Mesenchymal stem cell (in vitro differentiated cells and primary cell): ENCODE results near the gene CDIP1.
A peak's percentile ranks its signal among the peaks of the same experiment; 100 is the strongest.

ENCODE experiments used
- DNase-seq: peaks from one replicate; pipeline ENCODE4 v3.0.0-alpha.2; 2013
- H2AFZ ChIP-seq: one replicate; pipeline ENCODE4 v1.6.1; 2013; ENCODE audit warnings: low read depth, mild to moderate bottlenecking, control low read depth, inconsistent platforms, low read length, moderate library complexity
- H2AK5ac ChIP-seq: 2 replicates; pipeline ENCODE4 v1.6.1; 2013; ENCODE audit warnings: low read length, moderate library complexity, mild to moderate bottlenecking, inconsistent platforms; ENCODE audit not compliant: severe bottlenecking
- H2BK120ac ChIP-seq: one replicate; pipeline ENCODE4 v1.6.1; 2013; ENCODE audit warnings: low read depth, mild to moderate bottlenecking, inconsistent platforms, low read length, moderate library complexity
- H2BK12ac ChIP-seq, 2 experiments: one replicate each; pipeline ENCODE4 v1.6.1; 2013; ENCODE audit warnings: inconsistent platforms in 2 of 2, low read length in 2 of 2, mild to moderate bottlenecking in 2 of 2, moderate library complexity in 2 of 2, control low read depth in 1 of 2
- H2BK15ac ChIP-seq: one replicate; pipeline ENCODE4 v1.6.1; 2013; ENCODE audit warnings: mild to moderate bottlenecking, low read depth, inconsistent platforms; ENCODE audit not compliant: poor library complexity, severe bottlenecking
- H2BK5ac ChIP-seq: 2 replicates; pipeline ENCODE4 v1.6.1; 2013; ENCODE audit warnings: low read depth, mild to moderate bottlenecking, low read length, control low read depth, inconsistent platforms; ENCODE audit not compliant: poor library complexity, severe bottlenecking
- H3K14ac ChIP-seq, 2 experiments: one replicate each; pipeline ENCODE4 v1.6.1; 2013; ENCODE audit warnings: inconsistent platforms in 2 of 2, low read length in 2 of 2, control low read depth in 1 of 2, mild to moderate bottlenecking in 1 of 2, moderate library complexity in 1 of 2
- H3K18ac ChIP-seq, 2 experiments: one replicate each; pipeline ENCODE4 v1.6.1; 2013; ENCODE audit warnings: inconsistent platforms in 2 of 2, low read length in 2 of 2, control low read depth in 1 of 2, low read depth in 1 of 2, mild to moderate bottlenecking in 1 of 2
- H3K23ac ChIP-seq, 2 experiments: one replicate each; pipeline ENCODE4 v1.6.1; 2013; ENCODE audit warnings: inconsistent platforms in 2 of 2, low read length in 2 of 2, mild to moderate bottlenecking in 2 of 2, moderate library complexity in 2 of 2, control low read depth in 1 of 2
- H3K27ac ChIP-seq: 2 replicates; pipeline ENCODE4 v1.5.1; 2013; ENCODE audit warnings: mild to moderate bottlenecking, moderate library complexity, low read length, control low read depth, inconsistent platforms; ENCODE audit not compliant: poor library complexity, severe bottlenecking
- H3K27me3 ChIP-seq, 2 experiments: 2 replicates each; pipeline versions ENCODE4 v1.6.1 to v1.7.0; 2013; ENCODE audit warnings: low read length in 2 of 2, mild to moderate bottlenecking in 2 of 2, moderate library complexity in 2 of 2, control low read depth in 1 of 2, inconsistent platforms in 1 of 2; ENCODE audit not compliant: control insufficient read depth in 1 of 2, insufficient read depth in 1 of 2
- H3K36me3 ChIP-seq, 2 experiments: 2 replicates each; pipeline versions ENCODE4 v1.6.1 to v1.7.0; 2013; ENCODE audit warnings: low read length in 2 of 2, control low read depth in 1 of 2, inconsistent platforms in 1 of 2, low read depth in 1 of 2, mild to moderate bottlenecking in 1 of 2; ENCODE audit not compliant: insufficient read depth in 2 of 2, control insufficient read depth in 1 of 2
- H3K4ac ChIP-seq, 2 experiments: one replicate each; pipeline ENCODE4 v1.6.1; 2013; ENCODE audit warnings: inconsistent platforms in 2 of 2, low read length in 2 of 2, mild to moderate bottlenecking in 2 of 2, moderate library complexity in 2 of 2, control low read depth in 1 of 2, low read depth in 1 of 2
- H3K4me1 ChIP-seq: 2 replicates; pipeline ENCODE4 v1.6.1; 2013; ENCODE audit warnings: low read depth, low read length, control low read depth; ENCODE audit not compliant: control insufficient read depth, insufficient read depth
- H3K4me2 ChIP-seq: 2 replicates; pipeline ENCODE4 v1.6.1; 2013; ENCODE audit warnings: low read length, mild to moderate bottlenecking, inconsistent platforms; ENCODE audit not compliant: poor library complexity, severe bottlenecking
- H3K4me3 ChIP-seq, 2 experiments: 2 replicates each; pipeline versions ENCODE4 v1.5.1 to v1.7.0; 2013; ENCODE audit warnings: low read length in 2 of 2, mild to moderate bottlenecking in 2 of 2, control low read depth in 1 of 2, low read depth in 1 of 2; ENCODE audit not compliant: insufficient read depth in 1 of 2
- H3K79me1 ChIP-seq: replicated peaks from 2 replicates; pipeline ENCODE4 v1.6.1; 2013; ENCODE audit warnings: mild to moderate bottlenecking, control low read depth, low read length, inconsistent platforms; ENCODE audit not compliant: poor library complexity, severe bottlenecking
- H3K9ac ChIP-seq: 2 replicates; pipeline ENCODE4 v1.7.0; 2013; ENCODE audit warnings: mild to moderate bottlenecking, low read length, moderate library complexity
- H3K9me3 ChIP-seq: 2 replicates; pipeline ENCODE4 v1.7.0; 2013; ENCODE audit warnings: mild to moderate bottlenecking, low read length; ENCODE audit not compliant: control insufficient read depth
- H4K8ac ChIP-seq: one replicate; pipeline ENCODE4 v1.6.1; 2013; ENCODE audit warnings: inconsistent platforms, mild to moderate bottlenecking, low read length, moderate library complexity
- H4K91ac ChIP-seq: one replicate; pipeline ENCODE4 v1.6.1; 2013; ENCODE audit warnings: mild to moderate bottlenecking, low read length, inconsistent platforms
- WGBS: methylation state at CpG from one replicate; pipeline ENCODE4 v1.1.7; 2013; ENCODE audit warnings: mixed read lengths; 5-methylcytosine and 5-hydroxymethylcytosine counted together

Gene CDIP1

GRCh38 chr16:4500272-4500671, 38.3 kb downstream of the CDIP1 start:
- no peak overlapping the region for H3K4me2 ChIP-seq

DNA sequence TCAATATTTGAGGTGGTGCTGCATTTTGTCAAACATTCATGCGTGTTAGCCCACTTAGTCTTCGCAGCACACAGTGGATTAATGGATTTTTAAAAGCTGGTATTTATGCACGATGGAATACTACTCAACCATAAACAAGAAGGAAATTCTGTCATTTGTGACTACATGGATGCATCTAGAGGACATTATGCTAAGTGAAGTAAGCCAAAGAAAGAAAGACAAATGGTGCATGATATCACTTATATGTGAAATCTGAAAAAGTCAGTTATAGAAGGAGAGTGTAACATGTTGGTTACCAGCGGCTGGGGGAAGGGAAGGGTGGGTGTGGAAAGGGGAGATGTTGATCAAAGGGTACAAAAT, 39.4 kb downstream of the CDIP1 start:
- no peak overlapping the region for H3K23ac ChIP-seq
- H3K18ac ChIP-seq = no peak overlapping the region
- H3K4me2 ChIP-seq = no peak overlapping the region
- no peak overlapping the region for H2AK5ac ChIP-seq
- peaks cover 26% of the 10 kb centered on the region for H3K79me1 ChIP-seq
- H2BK15ac ChIP-seq = no peak overlapping the region
- no peaks in the 10 kb centered on the region for H3K27me3 ChIP-seq
- peaks cover 21% of the 10 kb centered on the region for H3K4me1 ChIP-seq
- no peak overlapping the region for H4K91ac ChIP-seq
- H2AFZ ChIP-seq = no peak overlapping the region
- 100% methylated on average over 3 of the region's 4 CpGs for WGBS
- no peak overlapping the region for H3K4ac ChIP-seq
- H2BK12ac ChIP-seq = no peak overlapping the region
- H2BK120ac ChIP-seq = no peak overlapping the region
- DNase-seq = no peak
- H4K8ac ChIP-seq = no peak overlapping the region
- H2BK5ac ChIP-seq = no peak overlapping the region
- H3K36me3 ChIP-seq = peaks cover 0 to 7% of the 10 kb centered on the region in 2 experiments
- no peak overlapping the region for H3K4me3 ChIP-seq
- H3K9me3 ChIP-seq = no peaks in the 10 kb centered on the region
- no peak overlapping the region for H3K9ac ChIP-seq
- H3K27ac ChIP-seq = no peak overlapping the region
- no peak overlapping the region for H3K14ac ChIP-seq

More at GRCh38 chr16:4500272-4500671, 38.3 kb downstream of the CDIP1 start:
- Histone ChIP-seq H3K9ac (peak overlapping the region; percentile 77), H3K36me3 (peaks cover under 1 to 8% of the 10 kb centered on the region in 2 experiments), H3K4me3 (peak overlapping the region in 1 of 2 experiments; percentile 75), H4K8ac (no peak overlapping the region), H3K4ac (no peak overlapping the region), H2BK12ac (no peak overlapping the region), H2BK5ac (no peak overlapping the region), H3K18ac (no peak overlapping the region), H2AK5ac (no peak overlapping the region), H3K79me1 (peaks cover 27% of the 10 kb centered on the region), H3K9me3 (no peaks in the 10 kb centered on the region), H3K23ac (peak overlapping the region in 1 of 2 experiments; percentile 50), H3K14ac (no peak overlapping the region), H2BK120ac (no peak overlapping the region), H2AFZ (no peak overlapping the region), H2BK15ac (no peak overlapping the region), H3K4me1 (peaks cover 18% of the 10 kb centered on the region), H3K27ac (peak overlapping the region; percentile 25), H3K27me3 (no peaks in the 10 kb centered on the region), H4K91ac (no peak overlapping the region)
- 0% methylated on average over 3 of the region's 3 CpGs for WGBS
- DNase-seq = peak; percentile 93

GRCh38 chr16:4498546-4499195, 39.9 kb downstream of the CDIP1 start:
- H4K91ac ChIP-seq = no peak overlapping the region
- H4K8ac ChIP-seq = no peak overlapping the region
- H3K9me3 ChIP-seq = no peaks in the 10 kb centered on the region
- H3K79me1 ChIP-seq = peaks cover 21% of the 10 kb centered on the region
- no peak for DNase-seq
- H3K18ac ChIP-seq = no peak overlapping the region
- no peak overlapping the region for H3K4me2 ChIP-seq
- H2BK15ac ChIP-seq = no peak overlapping the region
- H2BK12ac ChIP-seq = no peak overlapping the region
- H2BK5ac ChIP-seq = no peak overlapping the region
- no peak overlapping the region for H3K4me3 ChIP-seq
- H3K36me3 ChIP-seq = peaks cover 0 to 7% of the 10 kb centered on the region in 2 experiments
- H3K14ac ChIP-seq = no peak overlapping the region
- no peak overlapping the region for H2BK120ac ChIP-seq
- H3K4me1 ChIP-seq = peaks cover 21% of the 10 kb centered on the region
- WGBS = 92% methylated on average over 8 of the region's 8 CpGs
- peak overlapping the region; percentile 6 for H3K27ac ChIP-seq
- peak overlapping the region; percentile 66 for H2AK5ac ChIP-seq
- no peak overlapping the region for H3K4ac ChIP-seq
- H2AFZ ChIP-seq = no peak overlapping the region
- no peak overlapping the region for H3K9ac ChIP-seq
- H3K23ac ChIP-seq = no peak overlapping the region
- no peaks in the 10 kb centered on the region for H3K27me3 ChIP-seq

DNA sequence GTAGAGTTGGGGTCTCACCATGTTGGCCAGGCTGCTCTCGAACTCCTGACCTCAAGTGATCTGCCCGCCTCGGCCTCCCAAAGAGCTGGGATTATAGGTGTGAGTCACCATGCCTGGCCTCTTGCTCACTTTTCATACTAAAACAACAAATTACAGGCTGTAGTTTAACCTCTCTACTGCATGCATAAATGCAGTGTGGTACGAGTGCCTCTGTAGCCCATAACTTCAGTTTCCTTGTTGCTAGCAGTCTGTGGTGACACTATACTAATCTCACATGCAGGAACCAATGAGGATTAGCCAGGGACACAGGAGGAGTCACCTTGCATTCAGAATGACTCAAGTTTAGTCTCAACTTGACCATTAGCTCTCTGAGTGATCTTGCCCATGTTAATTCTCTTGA, 42.3 kb downstream of the CDIP1 start:
- H3K4me3 ChIP-seq = peak overlapping the region in 1 of 2 experiments; percentile 60
- H2BK12ac ChIP-seq = no peak overlapping the region
- DNase-seq = peak; percentile 84
- peaks cover 17% of the 10 kb centered on the region for H3K4me1 ChIP-seq
- H2BK15ac ChIP-seq = no peak overlapping the region
- H3K4me2 ChIP-seq = no peak overlapping the region
- no peak overlapping the region for H3K27ac ChIP-seq
- H3K14ac ChIP-seq = peak overlapping the region in 1 of 2 experiments; percentile 93
- no peak overlapping the region for H3K18ac ChIP-seq
- H3K9me3 ChIP-seq = no peaks in the 10 kb centered on the region
- H4K91ac ChIP-seq = no peak overlapping the region
- no peaks in the 10 kb centered on the region for H3K27me3 ChIP-seq
- peaks cover 15% of the 10 kb centered on the region for H3K79me1 ChIP-seq
- no peak overlapping the region for H2BK120ac ChIP-seq
- no peak overlapping the region for H4K8ac ChIP-seq
- no peak overlapping the region for H3K23ac ChIP-seq
- no peak overlapping the region for H2AK5ac ChIP-seq
- WGBS = 20% methylated on average over 4 of the region's 4 CpGs
- H3K4ac ChIP-seq = no peak overlapping the region
- H2BK5ac ChIP-seq = no peak overlapping the region
- H3K9ac ChIP-seq = peak overlapping the region; percentile 38
- H3K36me3 ChIP-seq = peaks cover 0 to 7% of the 10 kb centered on the region in 2 experiments
- no peak overlapping the region for H2AFZ ChIP-seq
